K562 (cell line): Measurements from ENCODE around the gene PTPRG. TPM values are rescaled to one million over a fixed set of nuclear protein-coding genes. Genes with fewer than 3 reads are reported as not detected.

ENCODE experiments used
- ATAC-seq: fragments of 200-7000 bp; cut with Tn5 transposase; 3 replicates; pipeline ENCODE4 v1.9.1; 2020; ENCODE audit warnings: moderate library complexity
- BruUV-seq: library from RNA; stranded (reverse); fragments of 400-500 nt; replicated peaks from 2 replicates; lab custom pipeline; 2021; lab: Mats Ljungman, UMichigan
- CTCF ChIA-PET: fragments of 300-600 bp; formaldehyde crosslinking; extraction: SDS; loops from one replicate; lab custom pipeline; 2021; ENCODE audit warnings: low intra/inter-chr PET ratio; lab: Yijun Ruan, JAX
- POLR2A ChIA-PET: fragments of 300-600, 350-650 bp; sonication (Branson Sonifier 250); formaldehyde crosslinking; extraction: SDS; loops from one replicate; lab custom pipeline; 2021; ENCODE audit warnings: antibody characterized with exemption, inconsistent platforms; lab: Yijun Ruan, JAX
- DNase-seq, 4 experiments: peaks; one replicate each; pipeline versions ENCODE4 v3.0.0 to v3.0.0-alpha.2; 2011 to 2018; ENCODE audit warnings: low spot score in 3 of 4, mixed read lengths in 3 of 4; ENCODE audit errors: extremely low read depth in 1 of 4
- FAIRE-seq: peaks from 2 replicates; lab custom pipeline; 2011; peaks lifted over from hg19 to GRCh38; lab: Jason Lieb, UNC
- H2AFZ ChIP-seq: 2 replicates; pipeline ENCODE4 v1.6.0; 2011; ENCODE audit warnings: low read depth, low read length, control low read depth, inconsistent platforms
- H3K27ac ChIP-seq: fragments of 200-600 bp; 3 replicates; pipeline ENCODE4 v1.8.0; 2011; ENCODE audit warnings: low read depth, mild to moderate bottlenecking, control low read depth, inconsistent platforms, low read length, moderate library complexity, mixed read lengths; ENCODE audit errors: extremely low read depth
- H3K27me3 ChIP-seq, 2 experiments: fragments of 300-600 bp in 1 of 2; 2 replicates in 1 of 2; 3 replicates in 1 of 2; pipeline versions ENCODE4 v1.6.0 to v1.8.0; 2011; ENCODE audit warnings: inconsistent platforms in 2 of 2, low read length in 2 of 2, mild to moderate bottlenecking in 1 of 2, mixed read lengths in 1 of 2, moderate library complexity in 1 of 2; ENCODE audit not compliant: control insufficient read depth in 2 of 2, insufficient read depth in 2 of 2
- H3K36me3 ChIP-seq: fragments of 300-600 bp; 3 replicates; pipeline ENCODE4 v1.8.0; 2011; ENCODE audit warnings: mild to moderate bottlenecking, low read length, inconsistent platforms; ENCODE audit not compliant: control insufficient read depth, insufficient read depth
- H3K4me1 ChIP-seq, 2 experiments: fragments of 200-600 bp in 1 of 2; replicated peaks in 1 of 2; 2 replicates in 1 of 2; 3 replicates in 1 of 2; pipeline versions ENCODE4 v1.5.1 to v1.8.0; 2011; ENCODE audit warnings: inconsistent platforms in 2 of 2, low read length in 2 of 2, mild to moderate bottlenecking in 1 of 2, mixed read lengths in 1 of 2, moderate library complexity in 1 of 2; ENCODE audit not compliant: control insufficient read depth in 2 of 2, insufficient read depth in 2 of 2
- H3K4me2 ChIP-seq: 2 replicates; pipeline ENCODE4 v1.6.1; 2011; ENCODE audit warnings: low read length, control low read depth, inconsistent platforms, mixed read lengths; ENCODE audit not compliant: insufficient read depth
- H3K4me3 ChIP-seq: fragments of 200-600 bp; sonication (generic), shearing (Covaris generic); 2 replicates; pipeline ENCODE4 v1.5.1; 2016; ENCODE audit warnings: control low read depth, inconsistent platforms
- H3K79me2 ChIP-seq: fragments of 200-600 bp; 3 replicates; pipeline ENCODE4 v1.8.0; 2011; ENCODE audit warnings: low read length, inconsistent platforms; ENCODE audit not compliant: control insufficient read depth, insufficient read depth
- H3K9ac ChIP-seq, 2 experiments: 2 replicates each; pipeline versions ENCODE4 v1.6.0 to v1.6.1; 2011; ENCODE audit warnings: low read depth in 2 of 2, low read length in 2 of 2, control low read depth in 1 of 2, inconsistent platforms in 1 of 2, mild to moderate bottlenecking in 1 of 2, mixed read lengths in 1 of 2; ENCODE audit not compliant: insufficient read depth in 1 of 2
- H3K9me1 ChIP-seq: one replicate; pipeline ENCODE4 v1.6.0; 2011; ENCODE audit warnings: inconsistent platforms, mild to moderate bottlenecking, low read length, moderate library complexity; ENCODE audit not compliant: control insufficient read depth, insufficient read depth
- H3K9me3 ChIP-seq: replicated peaks from 2 replicates; pipeline ENCODE4 v1.5.1; 2011; ENCODE audit warnings: low read depth, low read length, inconsistent platforms; ENCODE audit not compliant: control insufficient read depth, insufficient read depth
- H4K20me1 ChIP-seq: replicated peaks from 2 replicates; pipeline ENCODE4 v1.6.1; 2011; ENCODE audit warnings: low read length, inconsistent platforms, mixed read lengths; ENCODE audit not compliant: control insufficient read depth, insufficient read depth
- E2F5 ChIP-seq: sonication (generic); formaldehyde crosslinking; IDR thresholded peaks from 2 replicates; pipeline ENCODE4 v1.8.0; 2022; ENCODE audit warnings: mild to moderate bottlenecking, missing genetic modification reagents
- NFYB ChIP-seq: IDR thresholded peaks from 2 replicates; pipeline ENCODE4 v1.6.1; 2011; ENCODE audit warnings: mild to moderate bottlenecking, moderate library complexity; ENCODE audit not compliant: insufficient read length; ENCODE audit errors: extremely low read depth
- SIX5 ChIP-seq, 2 experiments: IDR thresholded peaks; 2 replicates each; pipeline ENCODE4 v1.6.1; 2011; ENCODE audit warnings: low read length in 2 of 2, borderline replicate concordance in 1 of 2, low read depth in 1 of 2, mild to moderate bottlenecking in 1 of 2, moderate library complexity in 1 of 2; ENCODE audit not compliant: insufficient read depth in 1 of 2
- ZNF140 ChIP-seq: fragments of 250-450 bp; sonication (Bioruptor Pico); IDR thresholded peaks from 2 replicates; pipeline ENCODE4 v1.8.0; 2021; ENCODE audit warnings: moderate library complexity, mild to moderate bottlenecking, inconsistent platforms
- WGBS: fragments of 100-300 bp; shearing (Covaris generic); methylation state at CpG from one replicate; pipeline ENCODE4 v1.1.6; 2016; ENCODE audit warnings: low coverage, mixed read lengths; ENCODE audit not compliant: insufficient coverage; ENCODE audit errors: missing lambda C conversion rate; 5-methylcytosine and 5-hydroxymethylcytosine counted together
- in situ Hi-C: fragments of 300-500 bp; cut with MboI; formaldehyde crosslinking; loops from 4 replicates; pipeline ENCODE4 v1.15.0; 2018; ENCODE audit warnings: inconsistent platforms, mixed read lengths
- intact Hi-C: fragments of 100-400 bp; cut with micrococcal nuclease; formaldehyde crosslinking; loops from 2 replicates; pipeline ENCODE4 v1.14.2; 2022
- polyA plus RNA-seq, 8 experiments: library from polyadenylated mRNA; depleted of rRNA in 4 of 8; stranded (reverse) in 5 of 8; unstranded in 3 of 8; fragments of >200 nt; fragmentation: Nextera tagmentation in 2 of 8; fragmentation: Illumina TruSeq in 1 of 8; extraction: Ambion mirVana in 2 of 8; extraction: Trizol in 1 of 8; gene quantifications; 2 replicates each; pipeline versions ENCODE4 v1.2.1 to v1.2.3, GENCODE V29; 2011 to 2014; ENCODE audit warnings: inconsistent platforms in 1 of 8, missing spikeins in 1 of 8
- total RNA-seq, 7 experiments: library from RNA; depleted of rRNA in 6 of 7; stranded (reverse); fragments of >200 nt in 6 of 7; fragmentation: Illumina TruSeq in 2 of 7; extraction: Trizol in 2 of 7; gene quantifications; 2 replicates each; pipeline versions ENCODE4 v1.2.1 to v1.2.3, GENCODE V29; 2011 to 2021; ENCODE audit warnings: low replicate concordance in 1 of 7

Gene PTPRG
- total and polyA plus RNA-seq, 9 of the 15 experiments (the other 6 are each of a cell fraction or from before 2014, with no cell fraction given): 0.16 TPM; not detected in 8

- Histone ChIP-seq H3K4me3 (no peak overlapping the region), H3K79me2 (no peaks in the 10 kb centered on the region), H3K27ac (no peak overlapping the region), H3K9ac (no peak overlapping the region), H3K4me1 (no peaks in the 10 kb centered on the region), H4K20me1 (no peaks in the 10 kb centered on the region), H3K4me2 (no peak overlapping the region), H2AFZ (no peak overlapping the region), H3K27me3 (no peaks in the 10 kb centered on the region), H3K36me3 (no peaks in the 10 kb centered on the region), H3K9me3 (no peaks in the 10 kb centered on the region), H3K9me1 (no peaks in the 10 kb centered on the region)
- 0% methylated on average over 2 of the region's 2 CpGs for WGBS
- in situ Hi-C loops: no loop called here
- DNase-seq (no peak), ATAC-seq (no peak), FAIRE-seq (no peak)
- intact Hi-C loops: no loop called here
- CTCF ChIA-PET: no interaction called here
- BruUV-seq: no TSS peak
- TF ChIP-seq ZNF140: no peak
- POLR2A ChIA-PET: no interaction called here
Measured at GRCh38 chr3:61979638-61980037, 418.3 kb downstream of the PTPRG start.

GRCh38 chr3:61980041-61980440, 418.7 kb downstream of the PTPRG start:
- ATAC-seq (no peak), DNase-seq (no peak), FAIRE-seq (no peak)
- WGBS: 0% methylated on average over 4 of the region's 4 CpGs
- Histone ChIP-seq H3K4me3 (no peak overlapping the region), H3K4me1 (no peaks in the 10 kb centered on the region), H3K9ac (no peak overlapping the region), H4K20me1 (no peaks in the 10 kb centered on the region), H3K27ac (no peak overlapping the region), H3K9me3 (no peaks in the 10 kb centered on the region), H3K36me3 (no peaks in the 10 kb centered on the region), H3K9me1 (no peaks in the 10 kb centered on the region), H2AFZ (no peak overlapping the region), H3K27me3 (no peaks in the 10 kb centered on the region), H3K4me2 (no peak overlapping the region), H3K79me2 (no peaks in the 10 kb centered on the region)
- no TSS peak for BruUV-seq
- intact Hi-C loops: no loop called here
- TF ChIP-seq SIX5 (IDR thresholded peaks at IDR 0.05; ENCODE audit: borderline replicate concordance in 1 of 2, insufficient read depth in 1 of 2, low read depth in 1 of 2, low read length in 2 of 2): no peak
- no peak for TF ChIP-seq E2F5 (CRISPR knock-in tag)
- TF ChIP-seq NFYB: no peak
- in situ Hi-C loops: no loop called here
- ChIA-PET CTCF (no interaction called here), POLR2A (no interaction called here)
